NCI-H1694 treated with DMSO at 0.1 percent for 48 hours (cell line): ENCODE measurements around the gene RPS16.
"Not testable (repeated sequence)": the region's sequence is repeated elsewhere in the genome, so short reads cannot be mapped to it uniquely, and the experiment has no call there.

Source experiments
- DNase-seq: peaks from one replicate; lab custom pipeline; 2025; lab: John Stamatoyannopoulos, UW

Gene RPS16

DNA sequence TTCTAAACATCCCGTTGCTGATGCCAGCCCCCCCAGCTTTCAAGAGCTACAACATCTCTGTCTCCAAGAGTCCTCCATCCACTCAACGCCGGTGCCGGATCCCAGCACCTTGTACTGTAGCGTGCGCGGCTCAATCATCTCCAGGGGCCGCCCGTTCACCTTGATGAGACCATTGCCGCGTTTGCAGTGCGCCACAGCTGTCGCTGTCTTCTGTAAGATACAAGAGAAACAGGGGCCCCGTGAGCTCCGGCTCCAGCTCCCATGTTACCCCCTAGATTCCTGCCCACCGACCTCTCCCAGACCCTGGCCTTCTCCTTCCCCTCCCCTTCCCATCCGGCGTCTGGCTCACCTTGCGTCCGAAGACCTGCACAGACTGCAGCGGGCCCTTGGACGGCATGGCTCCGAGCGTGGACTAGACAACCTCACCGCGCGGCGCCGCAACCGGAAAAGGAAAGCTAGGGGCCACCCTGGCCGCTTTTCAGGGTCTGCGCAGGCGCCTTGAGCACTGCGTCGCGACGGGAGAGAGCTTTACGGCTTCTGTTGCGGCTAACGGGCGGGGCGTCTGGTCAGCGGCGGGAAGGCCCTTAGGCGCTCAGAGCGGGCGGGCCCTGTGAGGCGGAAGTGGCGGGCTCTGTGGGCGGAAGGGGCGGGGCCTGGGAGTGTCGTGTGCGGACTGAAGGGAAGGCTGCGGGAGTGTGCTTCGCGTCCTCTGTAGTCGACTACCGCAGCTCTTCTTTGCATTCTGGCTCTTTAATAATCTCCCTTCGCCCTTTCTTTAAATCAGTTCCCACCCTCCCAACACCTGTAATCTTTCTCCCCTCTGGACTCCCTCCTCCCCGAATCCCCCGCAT is at the start of gene RPS16:
Gene RPS16 (minus strand): TSS at position 451 of the 851 bp plus-strand sequence. CDS start 54 bp downstream, at position 397.
- DNase-seq = peak; percentile 97

GRCh38 chr19:39483141-39483540 is 47.4 kb upstream of the RPS16 start:
- DNase-seq = no peak

GRCh38 chr19:39481676-39482075 is 45.9 kb upstream of the RPS16 start:
- DNase-seq = no peak

DNA sequence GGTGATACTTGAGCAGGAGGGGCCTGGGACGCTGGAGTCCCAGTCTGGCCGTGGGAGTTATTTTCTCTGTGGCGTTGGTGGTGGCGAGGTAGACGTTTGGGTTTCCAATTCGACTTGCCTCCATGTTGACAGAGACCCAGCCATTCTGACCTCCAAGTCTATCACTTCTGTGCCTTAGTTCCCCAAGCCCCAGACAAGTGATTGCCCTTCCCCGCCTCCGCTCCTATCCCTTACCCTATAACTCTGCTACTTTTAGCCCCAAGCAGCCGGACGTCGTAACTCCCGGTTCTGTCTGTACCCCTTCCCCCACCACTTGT is 45.4 kb upstream of the RPS16 start:
- no peak for DNase-seq

GRCh38 chr19:39480337-39481228 is 44.8 kb upstream of the RPS16 start, which contains the start of gene TIMM50:
TIMM50 (plus strand) TSS chr19:39480838; CDS start chr19:39480854, 16 bp downstream.
- peak; percentile 92 for DNase-seq

DNA sequence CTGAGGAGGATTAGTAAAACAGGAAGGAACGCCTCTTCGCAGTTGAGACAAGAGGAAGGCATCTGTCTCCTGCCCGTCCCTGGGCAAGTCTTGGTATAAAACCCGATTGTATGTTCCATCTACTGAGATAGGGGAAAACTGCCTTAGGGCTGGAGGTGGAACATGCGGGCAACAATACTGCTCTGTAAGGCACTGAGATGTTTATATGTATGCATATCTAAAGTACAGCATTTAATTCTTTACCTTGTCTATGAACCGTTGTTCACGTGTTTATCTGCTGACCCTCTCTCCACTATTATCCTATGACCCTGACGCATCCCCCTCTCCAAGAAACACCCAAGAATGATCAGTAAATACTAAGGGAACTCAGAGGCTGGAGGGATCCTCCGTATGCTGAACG is 44.2 kb upstream of the RPS16 start:
- no peak for DNase-seq

DNA sequence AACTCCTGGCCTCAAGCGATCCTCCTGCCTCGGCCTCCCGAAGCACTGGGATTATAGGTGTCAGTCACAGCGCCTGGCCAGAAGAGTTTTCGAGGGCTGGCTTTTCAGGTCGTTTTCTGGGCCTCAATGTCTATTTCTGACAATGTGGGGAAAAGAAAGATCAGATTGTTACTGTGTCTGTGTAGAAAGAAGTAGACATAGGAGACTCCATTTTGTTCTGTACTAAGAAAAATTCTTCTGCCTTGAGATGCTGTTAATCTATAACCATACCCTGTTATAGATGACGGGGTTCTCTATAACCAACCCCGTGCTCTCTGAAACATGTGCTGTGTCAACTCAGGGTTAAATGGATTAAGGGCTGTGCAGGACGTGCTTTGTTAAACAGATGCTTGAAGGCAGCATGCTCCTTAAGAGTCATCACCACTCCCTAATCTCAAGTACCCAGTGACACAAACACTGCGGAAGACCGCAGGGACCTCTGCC is 43.6 kb upstream of the RPS16 start:
- DNase-seq = not testable (repeated sequence)

DNA sequence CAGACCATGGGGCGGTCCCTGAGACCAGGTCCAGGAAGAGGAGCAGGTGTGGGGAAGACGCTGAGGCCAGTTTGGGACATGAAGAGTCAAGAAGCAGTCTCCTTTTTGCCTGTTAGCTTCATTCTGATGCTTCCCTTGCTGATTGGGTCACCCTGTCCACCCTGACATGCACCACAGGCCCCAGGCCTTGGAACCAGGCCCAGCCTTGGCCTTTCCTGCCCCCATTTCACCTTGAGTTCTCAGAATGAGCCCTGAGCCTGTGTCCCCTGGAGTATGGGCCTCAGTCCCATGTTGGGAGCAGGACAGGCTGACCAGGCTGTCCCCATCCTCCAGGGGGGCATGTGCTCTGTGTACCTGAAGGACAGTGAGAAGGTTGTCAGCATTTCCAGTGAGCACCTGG is 40.0 kb upstream of the RPS16 start:
- no peak for DNase-seq

GRCh38 chr19:39474139-39474620 is 38.4 kb upstream of the RPS16 start:
- peak; percentile 22 for DNase-seq

DNA sequence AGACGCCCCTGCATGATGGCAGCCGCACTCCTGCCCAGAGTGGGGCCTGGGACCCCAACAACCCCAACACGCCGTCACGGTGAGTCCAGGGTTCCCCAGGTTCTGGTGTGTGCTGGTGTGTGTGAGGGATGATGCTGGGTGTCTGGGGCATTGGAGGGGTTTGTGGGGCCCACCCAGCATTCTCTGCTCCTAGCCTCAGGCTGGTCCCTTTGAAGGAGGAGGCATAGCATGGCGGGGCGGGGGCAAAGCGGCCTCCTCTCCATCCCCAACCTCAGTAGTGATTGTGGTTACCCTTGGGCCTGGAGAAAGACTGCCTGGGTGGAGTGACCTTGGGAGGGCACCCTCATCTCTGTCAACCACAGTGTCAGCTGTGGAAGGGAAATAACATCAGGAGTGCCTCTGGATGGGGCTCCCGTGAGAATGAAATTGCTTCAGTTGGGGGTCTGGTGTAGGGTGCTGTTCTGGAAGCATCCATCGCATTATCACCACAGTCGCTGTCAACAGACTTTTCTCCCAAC is 37.8 kb upstream of the RPS16 start:
- no peak for DNase-seq

- no peak for DNase-seq
Observed at GRCh38 chr19:39472746-39473442, 37.1 kb upstream of the RPS16 start.

GRCh38 chr19:39471756-39472536 is 36.2 kb upstream of the RPS16 start:
- DNase-seq = no peak

DNA sequence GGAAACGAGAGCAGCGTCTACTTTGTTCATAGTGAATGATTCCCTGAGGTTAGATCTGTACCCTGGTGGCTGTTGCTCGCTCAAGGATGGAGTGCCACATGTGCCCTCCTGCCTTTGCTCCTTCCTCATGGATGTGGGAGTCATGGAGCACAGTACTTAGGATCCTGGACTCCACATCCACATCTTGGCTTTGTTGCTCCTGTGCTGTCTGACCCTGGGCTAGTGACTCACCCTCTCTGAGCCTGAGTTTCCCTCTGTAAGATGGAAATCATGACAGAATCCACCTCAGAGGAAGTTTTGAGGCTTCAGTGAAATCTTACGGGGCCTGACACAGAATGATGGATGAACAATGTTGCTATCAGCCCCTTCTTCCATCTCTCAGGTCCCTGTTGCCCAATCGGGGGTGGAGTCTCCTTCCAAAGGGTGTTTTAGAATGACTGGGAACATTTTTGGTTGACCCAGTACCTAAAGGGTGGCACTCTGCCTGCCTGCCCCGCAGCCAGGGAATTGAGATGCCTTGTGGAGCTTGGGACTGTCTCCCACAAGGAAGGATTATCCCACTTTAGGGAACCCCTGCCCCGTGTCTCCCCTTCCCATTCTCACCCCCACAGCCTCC is 35.1 kb upstream of the RPS16 start:
- no peak for DNase-seq

DNA sequence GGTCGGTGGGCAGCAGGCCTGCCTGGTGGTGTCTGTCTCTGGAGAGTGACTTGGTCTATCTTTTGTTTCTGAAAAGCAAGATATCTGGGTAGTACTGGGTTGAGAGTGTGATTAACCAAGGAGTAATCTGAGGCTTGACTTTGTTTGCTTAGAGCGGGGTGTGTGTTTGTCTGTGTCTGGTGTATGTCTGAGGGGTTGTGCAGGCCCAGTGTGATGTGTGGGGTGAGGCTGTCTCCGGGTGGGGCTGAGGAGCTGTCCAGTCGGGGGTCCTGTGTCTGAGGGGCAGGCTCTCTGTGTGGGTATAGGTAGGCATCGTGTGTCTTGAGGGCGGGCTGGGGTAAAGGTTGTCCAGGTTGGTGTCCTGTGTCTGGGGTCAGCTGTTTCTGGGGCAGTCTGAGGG is 33.8 kb upstream of the RPS16 start:
- no peak for DNase-seq

DNA sequence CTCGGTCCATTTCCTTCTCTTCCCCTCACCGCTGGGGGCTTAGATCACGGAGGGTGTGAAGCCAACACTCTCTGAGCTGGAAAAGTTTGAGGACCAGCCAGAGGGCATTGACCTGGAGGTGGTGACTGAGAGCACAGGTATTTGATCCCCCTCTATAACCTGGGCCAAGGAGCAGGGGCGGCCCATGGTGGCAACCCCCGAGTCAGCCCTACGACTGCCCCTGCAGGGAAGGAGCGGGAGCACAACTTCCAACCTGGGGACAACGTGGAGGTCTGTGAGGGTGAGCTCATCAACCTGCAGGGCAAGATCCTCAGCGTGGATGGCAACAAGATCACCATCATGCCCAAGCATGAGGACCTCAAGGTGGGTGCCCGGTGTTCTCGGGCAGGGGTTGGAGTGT is 33.3 kb upstream of the RPS16 start:
- DNase-seq = no peak

- no peak for DNase-seq
Observed at GRCh38 chr19:39467941-39468340, 32.2 kb upstream of the RPS16 start.

DNA sequence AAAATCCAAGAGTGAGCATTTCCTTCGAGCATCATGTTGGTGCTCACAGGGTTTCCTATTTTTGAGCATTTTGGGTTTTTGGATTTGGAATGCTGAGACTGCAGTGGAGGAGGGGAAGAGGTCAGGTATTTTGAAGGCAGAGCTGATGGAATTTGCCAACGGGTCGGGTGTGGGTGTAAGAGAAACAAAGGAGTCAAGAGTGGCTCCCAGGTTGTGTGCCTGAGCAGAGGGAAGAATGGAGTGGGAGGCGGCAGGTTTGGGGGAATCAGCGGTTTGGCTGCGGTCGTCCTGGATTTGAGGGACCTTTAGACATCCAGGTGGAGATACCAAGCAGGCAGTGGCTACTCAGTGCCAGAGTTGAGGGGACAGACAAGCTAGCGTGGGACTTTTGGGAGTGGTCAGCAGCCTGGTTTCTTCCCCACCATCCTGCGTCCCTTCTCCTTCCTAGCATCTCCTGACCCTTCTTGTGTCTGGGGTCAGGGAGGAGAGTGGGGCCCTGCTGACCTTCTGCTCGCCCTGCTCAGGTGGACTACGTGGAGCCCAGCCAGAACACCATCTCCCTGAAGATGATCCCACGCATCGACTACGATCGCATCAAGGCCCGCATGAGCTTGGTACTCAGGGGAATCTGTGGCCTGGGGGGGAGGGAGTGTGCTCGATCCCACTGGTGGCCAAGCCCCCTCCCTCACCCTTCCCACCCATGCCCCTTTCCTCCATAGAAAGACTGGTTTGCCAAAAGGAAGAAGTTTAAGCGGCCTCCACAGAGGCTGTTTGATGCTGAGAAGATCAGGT is 30.4 kb upstream of the RPS16 start:
- DNase-seq = no peak

- DNase-seq = no peak
Observed at GRCh38 chr19:39463403-39463802, 27.7 kb upstream of the RPS16 start.

DNA sequence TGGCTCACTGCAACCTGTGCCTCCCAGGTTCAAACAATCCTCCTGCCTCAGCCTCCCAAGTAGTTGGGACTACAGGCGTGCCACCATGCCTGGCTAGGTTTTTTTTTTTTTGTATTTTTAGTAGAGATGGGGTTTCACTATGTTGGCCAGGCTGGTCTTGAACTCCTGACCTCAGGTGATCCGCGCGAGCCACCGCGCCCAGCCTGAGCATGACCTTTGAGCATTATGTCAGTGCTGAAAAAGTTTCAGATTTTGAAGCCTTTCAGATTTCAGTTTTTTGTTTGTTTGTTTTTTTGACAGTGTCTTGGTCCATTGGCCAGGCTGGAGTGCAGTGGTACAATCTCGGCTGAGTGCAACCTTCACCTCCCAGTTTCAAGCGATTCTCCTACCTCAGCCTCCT is 15.5 kb upstream of the RPS16 start:
- not testable (repeated sequence) for DNase-seq
